WTC11 (cell line): ENCODE data around the gene DCLK1. TPM values are rescaled to one million over a fixed set of nuclear protein-coding genes. Genes with fewer than 3 reads are reported as not detected.

ENCODE experiments used
- ATAC-seq: fragments of 200-7000 bp; cut with Tn5 transposase; 2 replicates; pipeline ENCODE4 v1.10.0; 2021; ENCODE audit warnings: mild to moderate bottlenecking, moderate library complexity
- CTCF ChIA-PET: fragments of 300-600 bp; sonication (Branson Sonifier 250); formaldehyde crosslinking; loops from one replicate; lab custom pipeline; 2021; ENCODE audit warnings: antibody characterized with exemption; lab: Charles Lee
- POLR2A ChIA-PET: fragments of 350-600 bp; sonication (Branson Sonifier 250); formaldehyde crosslinking; loops from one replicate; lab custom pipeline; 2021; ENCODE audit warnings: antibody characterized with exemption; lab: Charles Lee
- DNase-seq: peaks from one replicate; pipeline ENCODE4 v3.0.0; 2021; ENCODE audit warnings: low spot score
- H3K27ac Mint-ChIP-seq: 2 replicates; pipeline ENCODE4 v1.8.0; 2021; ENCODE audit warnings: mixed read lengths
- H3K27me3 Mint-ChIP-seq: 2 replicates; pipeline ENCODE4 v1.8.0; 2021; ENCODE audit warnings: low read depth, mild to moderate bottlenecking, moderate library complexity, mixed read lengths
- H3K36me3 Mint-ChIP-seq: 2 replicates; pipeline ENCODE4 v1.8.0; 2021; ENCODE audit warnings: mixed read lengths
- H3K4me1 Mint-ChIP-seq: 2 replicates; pipeline ENCODE4 v1.8.0; 2022; ENCODE audit warnings: mixed read lengths
- H3K4me3 Mint-ChIP-seq: 2 replicates; pipeline ENCODE4 v1.8.0; 2021; ENCODE audit warnings: mild to moderate bottlenecking, moderate library complexity, mixed read lengths
- H3K9me3 Mint-ChIP-seq: 2 replicates; pipeline ENCODE4 v1.8.0; 2021; ENCODE audit warnings: mixed read lengths
- CBFB ChIP-seq: sonication (generic); formaldehyde crosslinking; IDR thresholded peaks from 2 replicates; pipeline ENCODE4 v1.8.1; 2022; ENCODE audit warnings: mild to moderate bottlenecking, low read depth, missing genetic modification reagents
- CREM ChIP-seq: sonication (generic); formaldehyde crosslinking; IDR thresholded peaks from 2 replicates; pipeline ENCODE4 v1.8.1; 2022; ENCODE audit warnings: mild to moderate bottlenecking, missing genetic modification reagents, moderate library complexity
- ETV6 ChIP-seq: sonication (generic); formaldehyde crosslinking; IDR thresholded peaks from 2 replicates; pipeline ENCODE4 v1.8.1; 2022; ENCODE audit warnings: mild to moderate bottlenecking, missing genetic modification reagents
- GABPB1 ChIP-seq: sonication (generic); formaldehyde crosslinking; IDR thresholded peaks from 2 replicates; pipeline ENCODE4 v1.8.1; 2023; ENCODE audit warnings: mild to moderate bottlenecking, missing genetic modification reagents
- JAZF1 ChIP-seq: fragments of 250-450 bp; sonication (Bioruptor Pico); IDR thresholded peaks from 2 replicates; pipeline ENCODE4 v1.9.0; 2021; ENCODE audit warnings: moderate library complexity, mild to moderate bottlenecking, inconsistent platforms
- TEAD4 ChIP-seq: sonication (generic); formaldehyde crosslinking; IDR thresholded peaks from 2 replicates; pipeline ENCODE4 v1.8.0; 2022; ENCODE audit warnings: mild to moderate bottlenecking, missing genetic modification reagents
- ZNF121 ChIP-seq: sonication (generic); formaldehyde crosslinking; IDR thresholded peaks from 2 replicates; pipeline ENCODE4 v1.8.0; 2023; ENCODE audit warnings: missing genetic modification reagents
- ZNF138 ChIP-seq: sonication (generic); formaldehyde crosslinking; conservative IDR thresholded peaks from 2 replicates; pipeline ENCODE4 v1.8.1; 2022; ENCODE audit warnings: mild to moderate bottlenecking, moderate library complexity, missing genetic modification reagents
- ZNF423 ChIP-seq: fragments of 250-450 bp; sonication (Bioruptor Pico); IDR thresholded peaks from 2 replicates; pipeline ENCODE4 v2.1.2; 2022; ENCODE audit warnings: mild to moderate bottlenecking, moderate library complexity
- ZNF671 ChIP-seq: fragments of 250-450 bp; sonication (Bioruptor Pico); IDR thresholded peaks from 2 replicates; pipeline ENCODE4 v1.8.0; 2021; ENCODE audit warnings: mild to moderate bottlenecking
- total RNA-seq: library from RNA; stranded (reverse); gene quantifications from 3 replicates; pipeline ENCODE4 v1.2.3, GENCODE V29; 2021
- TF ChIP-seq, protein P1 (sequence below): sonication (generic); formaldehyde crosslinking; IDR thresholded peaks from 2 replicates; pipeline ENCODE4 v1.8.0; 2022; ENCODE audit warnings: mild to moderate bottlenecking, missing genetic modification reagents
- TF ChIP-seq, protein P2 (sequence below): sonication (generic); formaldehyde crosslinking; IDR thresholded peaks from 2 replicates; pipeline ENCODE4 v1.8.0; 2023; ENCODE audit warnings: mild to moderate bottlenecking, missing genetic modification reagents
- TF ChIP-seq, protein P3 (sequence below): sonication (generic); formaldehyde crosslinking; conservative IDR thresholded peaks from 2 replicates; pipeline ENCODE4 v1.8.1; 2023; ENCODE audit warnings: mild to moderate bottlenecking, low read depth, missing genetic modification reagents, moderate library complexity
- TF ChIP-seq, protein P4 (sequence below): sonication (generic); formaldehyde crosslinking; IDR thresholded peaks from 2 replicates; pipeline ENCODE4 v1.8.1; 2023; ENCODE audit warnings: mild to moderate bottlenecking, missing genetic modification reagents, moderate library complexity

The DCLK1 gene
- total RNA-seq, 1 experiment from 2014 or later, result 18.5 TPM

GRCh38 chr13:35720290-35720689, 410.9 kb downstream of the DCLK1 start:
- ChIA-PET POLR2A (no interaction called here), CTCF (interaction anchor here (0.6 to 1.2 kb wide), 3 partner anchors 10 to 372 kb away, joined by 3 read pairs; no protein-coding TSS in a partner anchor)
- DNase-seq, result no peak
- Mint-ChIP-seq H3K27me3 (no peaks in the 10 kb centered on the region), H3K4me3 (no peak overlapping the region), H3K36me3 (no peaks in the 10 kb centered on the region), H3K27ac (no peak overlapping the region), H3K9me3 (no peaks in the 10 kb centered on the region), H3K4me1 (peaks cover 7% of the 10 kb centered on the region; the same call in 1 of the 2 replicates)
- TF ChIP-seq GABPB1 (CRISPR knock-in tag) (no peak), ZNF671 (CRISPR knock-in tag) (no peak), ZNF423 (CRISPR knock-in tag) (no peak), ZNF121 (no peak), ETV6 (CRISPR knock-in tag) (no peak), CBFB (CRISPR knock-in tag) (no peak), JAZF1 (CRISPR knock-in tag) (no peak), ZNF138 (CRISPR knock-in tag) (no peak), CREM (no peak), TEAD4 (CRISPR knock-in tag) (no peak)
- TF ChIP-seq, protein P1, sequence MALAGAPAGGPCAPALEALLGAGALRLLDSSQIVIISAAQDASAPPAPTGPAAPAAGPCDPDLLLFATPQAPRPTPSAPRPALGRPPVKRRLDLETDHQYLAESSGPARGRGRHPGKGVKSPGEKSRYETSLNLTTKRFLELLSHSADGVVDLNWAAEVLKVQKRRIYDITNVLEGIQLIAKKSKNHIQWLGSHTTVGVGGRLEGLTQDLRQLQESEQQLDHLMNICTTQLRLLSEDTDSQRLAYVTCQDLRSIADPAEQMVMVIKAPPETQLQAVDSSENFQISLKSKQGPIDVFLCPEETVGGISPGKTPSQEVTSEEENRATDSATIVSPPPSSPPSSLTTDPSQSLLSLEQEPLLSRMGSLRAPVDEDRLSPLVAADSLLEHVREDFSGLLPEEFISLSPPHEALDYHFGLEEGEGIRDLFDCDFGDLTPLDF (CRISPR knock-in tag), result no peak
- TF ChIP-seq, protein P2, sequence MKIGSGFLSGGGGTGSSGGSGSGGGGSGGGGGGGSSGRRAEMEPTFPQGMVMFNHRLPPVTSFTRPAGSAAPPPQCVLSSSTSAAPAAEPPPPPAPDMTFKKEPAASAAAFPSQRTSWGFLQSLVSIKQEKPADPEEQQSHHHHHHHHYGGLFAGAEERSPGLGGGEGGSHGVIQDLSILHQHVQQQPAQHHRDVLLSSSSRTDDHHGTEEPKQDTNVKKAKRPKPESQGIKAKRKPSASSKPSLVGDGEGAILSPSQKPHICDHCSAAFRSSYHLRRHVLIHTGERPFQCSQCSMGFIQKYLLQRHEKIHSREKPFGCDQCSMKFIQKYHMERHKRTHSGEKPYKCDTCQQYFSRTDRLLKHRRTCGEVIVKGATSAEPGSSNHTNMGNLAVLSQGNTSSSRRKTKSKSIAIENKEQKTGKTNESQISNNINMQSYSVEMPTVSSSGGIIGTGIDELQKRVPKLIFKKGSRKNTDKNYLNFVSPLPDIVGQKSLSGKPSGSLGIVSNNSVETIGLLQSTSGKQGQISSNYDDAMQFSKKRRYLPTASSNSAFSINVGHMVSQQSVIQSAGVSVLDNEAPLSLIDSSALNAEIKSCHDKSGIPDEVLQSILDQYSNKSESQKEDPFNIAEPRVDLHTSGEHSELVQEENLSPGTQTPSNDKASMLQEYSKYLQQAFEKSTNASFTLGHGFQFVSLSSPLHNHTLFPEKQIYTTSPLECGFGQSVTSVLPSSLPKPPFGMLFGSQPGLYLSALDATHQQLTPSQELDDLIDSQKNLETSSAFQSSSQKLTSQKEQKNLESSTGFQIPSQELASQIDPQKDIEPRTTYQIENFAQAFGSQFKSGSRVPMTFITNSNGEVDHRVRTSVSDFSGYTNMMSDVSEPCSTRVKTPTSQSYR (CRISPR knock-in tag), result no peak
- TF ChIP-seq, protein P3, sequence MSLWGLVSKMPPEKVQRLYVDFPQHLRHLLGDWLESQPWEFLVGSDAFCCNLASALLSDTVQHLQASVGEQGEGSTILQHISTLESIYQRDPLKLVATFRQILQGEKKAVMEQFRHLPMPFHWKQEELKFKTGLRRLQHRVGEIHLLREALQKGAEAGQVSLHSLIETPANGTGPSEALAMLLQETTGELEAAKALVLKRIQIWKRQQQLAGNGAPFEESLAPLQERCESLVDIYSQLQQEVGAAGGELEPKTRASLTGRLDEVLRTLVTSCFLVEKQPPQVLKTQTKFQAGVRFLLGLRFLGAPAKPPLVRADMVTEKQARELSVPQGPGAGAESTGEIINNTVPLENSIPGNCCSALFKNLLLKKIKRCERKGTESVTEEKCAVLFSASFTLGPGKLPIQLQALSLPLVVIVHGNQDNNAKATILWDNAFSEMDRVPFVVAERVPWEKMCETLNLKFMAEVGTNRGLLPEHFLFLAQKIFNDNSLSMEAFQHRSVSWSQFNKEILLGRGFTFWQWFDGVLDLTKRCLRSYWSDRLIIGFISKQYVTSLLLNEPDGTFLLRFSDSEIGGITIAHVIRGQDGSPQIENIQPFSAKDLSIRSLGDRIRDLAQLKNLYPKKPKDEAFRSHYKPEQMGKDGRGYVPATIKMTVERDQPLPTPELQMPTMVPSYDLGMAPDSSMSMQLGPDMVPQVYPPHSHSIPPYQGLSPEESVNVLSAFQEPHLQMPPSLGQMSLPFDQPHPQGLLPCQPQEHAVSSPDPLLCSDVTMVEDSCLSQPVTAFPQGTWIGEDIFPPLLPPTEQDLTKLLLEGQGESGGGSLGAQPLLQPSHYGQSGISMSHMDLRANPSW (CRISPR knock-in tag), result no peak
- TF ChIP-seq, protein P4, sequence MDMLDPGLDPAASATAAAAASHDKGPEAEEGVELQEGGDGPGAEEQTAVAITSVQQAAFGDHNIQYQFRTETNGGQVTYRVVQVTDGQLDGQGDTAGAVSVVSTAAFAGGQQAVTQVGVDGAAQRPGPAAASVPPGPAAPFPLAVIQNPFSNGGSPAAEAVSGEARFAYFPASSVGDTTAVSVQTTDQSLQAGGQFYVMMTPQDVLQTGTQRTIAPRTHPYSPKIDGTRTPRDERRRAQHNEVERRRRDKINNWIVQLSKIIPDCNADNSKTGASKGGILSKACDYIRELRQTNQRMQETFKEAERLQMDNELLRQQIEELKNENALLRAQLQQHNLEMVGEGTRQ (CRISPR knock-in tag), result no peak
- ATAC-seq, result no peak

Other genes with a start within 250 kb of the DCLK1 start
- 5.8 to 6.5 TPM (median 6.0 TPM) in 3 replicates for gene SOHLH2, start 83.2 kb upstream of the DCLK1 start, total RNA-seq
- gene CCDC169, start 166.4 kb upstream of the DCLK1 start, total RNA-seq, result 36.8 to 41.8 TPM (median 39.8 TPM) in 3 replicates
- gene SPART, start 215.0 kb upstream of the DCLK1 start, total RNA-seq, result 88.8 to 95.7 TPM (median 95.7 TPM) in 3 replicates